Activated CD4-positive, alpha-beta T cell treated with anti-CD3 and anti-CD28 coated beads, Interleukin-2, Interleukin-4, amounts not matched to agents 100 ng/mL and 50 ng/mL, durations not matched to agents 16 hours and 8 hours (primary cell): Measurements from ENCODE around the gene WNT7B.

Source experiments
- DNase-seq: peaks from one replicate; pipeline ENCODE4 v3.0.0-alpha.2; 2020; ENCODE audit warnings: low spot score

WNT7B gene

GRCh38 chr22:45995405-45996101 lies 18.6 kb upstream of the WNT7B start:
- no peak for DNase-seq

- DNase-seq = peak; percentile 79
Measured at GRCh38 chr22:45994491-45995404, 17.8 kb upstream of the WNT7B start.

GRCh38 chr22:45993841-45994240 lies 16.9 kb upstream of the WNT7B start:
- no peak for DNase-seq

- no peak for DNase-seq
Measured at GRCh38 chr22:45993143-45993692, 16.3 kb upstream of the WNT7B start.

GRCh38 chr22:45992737-45993136 lies 15.8 kb upstream of the WNT7B start:
- no peak for DNase-seq

GRCh38 chr22:45991098-45991497 lies 14.1 kb upstream of the WNT7B start:
- DNase-seq = no peak

- no peak for DNase-seq
Measured at GRCh38 chr22:45987136-45987861, 10.3 kb upstream of the WNT7B start.

- DNase-seq = no peak
Measured at GRCh38 chr22:45984316-45984916, 7.5 kb upstream of the WNT7B start.

GRCh38 chr22:45983797-45984196 lies 6.8 kb upstream of the WNT7B start:
- no peak for DNase-seq

GRCh38 chr22:45980761-45981160 lies 3.8 kb upstream of the WNT7B start:
- DNase-seq = no peak

GRCh38 chr22:45980268-45980570 lies 3.3 kb upstream of the WNT7B start:
- no peak for DNase-seq

GRCh38 chr22:45978275-45978713 lies 1.3 kb upstream of the WNT7B start:
- no peak for DNase-seq

- DNase-seq = no peak
Measured at GRCh38 chr22:45977551-45978274, 751 bp upstream of the WNT7B start.

- DNase-seq = no peak
Measured at GRCh38 chr22:45976254-45977002, 534 bp downstream of the WNT7B start.

- DNase-seq = no peak
Measured at GRCh38 chr22:45975164-45976161, 1.5 kb downstream of the WNT7B start.

GRCh38 chr22:45974498-45974897 lies 2.5 kb downstream of the WNT7B start:
- no peak for DNase-seq

- no peak for DNase-seq
Measured at GRCh38 chr22:45972889-45973253, 4.1 kb downstream of the WNT7B start.

GRCh38 chr22:45972091-45972888 lies 4.7 kb downstream of the WNT7B start:
- no peak for DNase-seq
